Hepatocyte (in vitro differentiated cells): ENCODE results near the gene PRPS2. TPM values are rescaled to one million over a fixed set of nuclear protein-coding genes. Genes with fewer than 3 reads are reported as not detected.

Experiments
- polyA plus RNA-seq: library from polyadenylated mRNA; unstranded; fragments of >200 nt; fragmentation: Nextera tagmentation; extraction: Ambion mirVana; gene quantifications from 2 replicates; pipeline ENCODE4 v1.2.1, GENCODE V29; 2016
- total RNA-seq: library from RNA; depleted of rRNA; stranded (reverse); fragments of >200 nt; gene quantifications from 2 replicates; pipeline ENCODE4 v1.2.3, GENCODE V29; 2014

PRPS2 gene
- total and polyA plus RNA-seq, 2 experiments from 2014 or later = 60.8 to 64.1 TPM

Other genes starting within 250 kb of the PRPS2 start
- 0.52 and 0.60 TPM in 2 replicates for gene TLR7, start 75.7 kb downstream of the PRPS2 start, total RNA-seq
- gene TLR7, start 75.7 kb downstream of the PRPS2 start, polyA plus RNA-seq = 0.78 TPM in 1 of 2 replicates, not detected in the other
- 0.07 and 0.08 TPM in 2 replicates for gene TLR8, start 115.2 kb downstream of the PRPS2 start, total RNA-seq
- not detected in 2 replicates for gene TLR8, start 115.2 kb downstream of the PRPS2 start, polyA plus RNA-seq
- 6,141 and 6,242 TPM in 2 replicates for gene TMSB4X, start 183.7 kb downstream of the PRPS2 start, total RNA-seq
- 9,038 and 9,758 TPM in 2 replicates for gene TMSB4X, start 183.7 kb downstream of the PRPS2 start, polyA plus RNA-seq